Endothelial cell of umbilical vein (primary cell): ENCODE results near the gene USP49. TPM values are rescaled to one million over a fixed set of nuclear protein-coding genes. Genes with fewer than 3 reads are reported as not detected.

Experiments used
- BruUV-seq: library from RNA; stranded (reverse); fragments of 400-500 nt; replicated peaks from 2 replicates; lab custom pipeline; 2021; lab: Mats Ljungman, UMichigan
- CTCF ChIA-PET: fragments of 300-600, 350-600 bp; sonication (Branson Sonifier 250); formaldehyde crosslinking; loops from one replicate; lab custom pipeline; 2021; ENCODE audit warnings: antibody characterized with exemption, inconsistent platforms; lab: Charles Lee
- POLR2A ChIA-PET: fragments of 300-600, 350-600 bp; sonication (Branson Sonifier 250); formaldehyde crosslinking; loops from one replicate; lab custom pipeline; 2021; ENCODE audit warnings: antibody characterized with exemption, inconsistent platforms; lab: Charles Lee
- DNase-seq: peaks from one replicate; pipeline ENCODE4 v3.0.0-alpha.2; 2011; ENCODE audit warnings: low read depth, low spot score
- FAIRE-seq: peaks from 2 replicates; lab custom pipeline; 2011; peaks lifted over from hg19 to GRCh38; lab: Jason Lieb, UNC
- H2AFZ ChIP-seq: 2 replicates; pipeline ENCODE4 v1.6.0; 2012; ENCODE audit warnings: low read depth, low read length, control low read depth, inconsistent platforms
- H3K27ac ChIP-seq: 2 replicates; pipeline ENCODE4 v1.5.1; 2011; ENCODE audit warnings: low read depth, mild to moderate bottlenecking, control low read depth, low read length, moderate library complexity; ENCODE audit not compliant: insufficient read depth
- H3K27me3 ChIP-seq, 2 experiments: 2 replicates each; pipeline versions ENCODE4 v1.6.0 to v1.6.1; 2011; ENCODE audit warnings: low read length in 2 of 2, mixed read lengths in 1 of 2; ENCODE audit not compliant: control insufficient read depth in 2 of 2, insufficient read depth in 2 of 2
- H3K36me3 ChIP-seq, 2 experiments: 2 replicates in 1 of 2; 3 replicates in 1 of 2; pipeline ENCODE4 v1.5.1; 2011; ENCODE audit warnings: low read length in 2 of 2, mild to moderate bottlenecking in 1 of 2, moderate library complexity in 1 of 2; ENCODE audit not compliant: control insufficient read depth in 2 of 2, insufficient read depth in 2 of 2; ENCODE audit errors: extremely low read depth in 1 of 2
- H3K4me1 ChIP-seq: 3 replicates; pipeline ENCODE4 v1.5.1; 2011; ENCODE audit warnings: mild to moderate bottlenecking, low read length; ENCODE audit not compliant: control insufficient read depth, insufficient read depth; ENCODE audit errors: extremely low read depth
- H3K4me2 ChIP-seq: 2 replicates; pipeline ENCODE4 v1.6.1; 2011; ENCODE audit warnings: low read length, control low read depth, mixed read lengths; ENCODE audit not compliant: insufficient read depth
- H3K4me3 ChIP-seq, 3 experiments: fragments of 200-600 bp in 1 of 3; sonication (generic), shearing (Covaris generic) in 1 of 3; replicated peaks in 1 of 3; 2 replicates each; pipeline ENCODE4 v1.5.1; 2011 to 2016; ENCODE audit warnings: control low read depth in 3 of 3, low read length in 3 of 3, mild to moderate bottlenecking in 2 of 3, inconsistent platforms in 1 of 3, low read depth in 1 of 3, moderate library complexity in 1 of 3; ENCODE audit not compliant: insufficient read depth in 1 of 3
- H3K79me2 ChIP-seq: 2 replicates; pipeline ENCODE4 v1.6.0; 2012; ENCODE audit warnings: low read length, inconsistent platforms; ENCODE audit not compliant: control insufficient read depth, insufficient read depth
- H3K9ac ChIP-seq: replicated peaks from 2 replicates; pipeline ENCODE3; 2011; ENCODE audit warnings: low read length, control low read depth; ENCODE audit not compliant: insufficient read depth; ENCODE audit errors: extremely low read depth
- H3K9me1 ChIP-seq: replicated peaks from 3 replicates; pipeline ENCODE4 v1.6.0; 2011; ENCODE audit warnings: mild to moderate bottlenecking, low read length; ENCODE audit not compliant: control insufficient read depth, insufficient read depth; ENCODE audit errors: extremely low read depth
- H3K9me3 ChIP-seq: replicated peaks from 2 replicates; pipeline ENCODE4 v1.5.1; 2012; ENCODE audit warnings: low read length, inconsistent platforms; ENCODE audit not compliant: control insufficient read depth, insufficient read depth
- H4K20me1 ChIP-seq: replicated peaks from 2 replicates; pipeline ENCODE3; 2011; ENCODE audit warnings: mild to moderate bottlenecking, low read length; ENCODE audit not compliant: control insufficient read depth, insufficient read depth; ENCODE audit errors: extremely low read depth
- EZH2 ChIP-seq: IDR thresholded peaks from 2 replicates; pipeline ENCODE4 v1.6.1; 2012; ENCODE audit warnings: borderline replicate concordance, low read depth, mild to moderate bottlenecking, moderate library complexity, low read length, inconsistent platforms; ENCODE audit not compliant: severe bottlenecking
- FOS ChIP-seq: IDR thresholded peaks from 2 replicates; pipeline ENCODE4 v1.6.1; 2011; ENCODE audit warnings: mild to moderate bottlenecking, low read length, moderate library complexity, borderline replicate concordance; ENCODE audit not compliant: insufficient read depth
- GATA2 ChIP-seq: IDR thresholded peaks from 2 replicates; pipeline ENCODE4 v1.7.0; 2011; ENCODE audit warnings: low read depth, mild to moderate bottlenecking, moderate library complexity, mixed read lengths, low read length; ENCODE audit not compliant: insufficient read length, insufficient read depth
- JUN ChIP-seq: IDR thresholded peaks from 2 replicates; pipeline ENCODE4 v1.6.1; 2011; ENCODE audit warnings: borderline replicate concordance, low read depth; ENCODE audit not compliant: insufficient read length, insufficient read depth
- MYC ChIP-seq: IDR thresholded peaks from one replicate; pipeline ENCODE4 v1.6.1; 2011; ENCODE audit warnings: mild to moderate bottlenecking, low read depth, low read length
- POLR2A ChIP-seq: IDR thresholded peaks from 2 replicates; pipeline ENCODE4 v1.6.1; 2012; ENCODE audit warnings: low read depth, mild to moderate bottlenecking, control low read depth, low read length
- POLR2AphosphoS5 ChIP-seq: IDR thresholded peaks from 2 replicates; pipeline ENCODE4 v1.6.1; 2012; ENCODE audit warnings: low read depth, mild to moderate bottlenecking, control low read depth, low read length, moderate library complexity; ENCODE audit not compliant: insufficient read depth
- dilution Hi-C: fragments of 300-500 bp; cut with MboI; formaldehyde crosslinking; loops from one replicate; pipeline ENCODE4 v1.15.0; 2019; ENCODE audit warnings: low sequenced_read_pairs; ENCODE audit not compliant: extremely low pct_ligation_motif_present
- intact Hi-C: fragments of 100-400 bp; cut with micrococcal nuclease; formaldehyde crosslinking; loops from one replicate; pipeline ENCODE4 v1.10.0; 2022
- polyA plus RNA-seq, 4 experiments: library from polyadenylated mRNA; depleted of rRNA in 3 of 4; stranded (reverse) in 3 of 4; unstranded in 1 of 4; fragments of >200 nt; gene quantifications; 2 replicates each; pipeline versions ENCODE4 v1.2.1 to v1.2.3, GENCODE V29; 2011 to 2012; ENCODE audit warnings: missing spikeins in 1 of 4
- total RNA-seq: library from RNA; stranded (reverse); gene quantifications from 2 replicates; pipeline ENCODE4 v1.2.3, GENCODE V29; 2021
- TF ChIP-seq, protein P1 (sequence below), 2 donors: IDR thresholded peaks; 1 replicate in 1 of 2; 2 replicates in 1 of 2; pipeline ENCODE4 v1.5.1; 2011; ENCODE audit warnings: low read length in 2 of 2, mild to moderate bottlenecking in 2 of 2, moderate library complexity in 2 of 2, control low read depth in 1 of 2, inconsistent platforms in 1 of 2, low read depth in 1 of 2; ENCODE audit not compliant: insufficient read depth in 1 of 2; ENCODE audit errors: extremely low read depth in 1 of 2
- TF ChIP-seq, protein P2 (sequence below): IDR thresholded peaks from 2 replicates; pipeline ENCODE4 v1.6.1; 2011; ENCODE audit not compliant: insufficient read depth, insufficient read length

USP49 gene
- total and polyA plus RNA-seq, 2 donors (not counting 3 experiments of a cell fraction or from before 2014, with no cell fraction given) = 2.4 to 4.1 TPM

DNA sequence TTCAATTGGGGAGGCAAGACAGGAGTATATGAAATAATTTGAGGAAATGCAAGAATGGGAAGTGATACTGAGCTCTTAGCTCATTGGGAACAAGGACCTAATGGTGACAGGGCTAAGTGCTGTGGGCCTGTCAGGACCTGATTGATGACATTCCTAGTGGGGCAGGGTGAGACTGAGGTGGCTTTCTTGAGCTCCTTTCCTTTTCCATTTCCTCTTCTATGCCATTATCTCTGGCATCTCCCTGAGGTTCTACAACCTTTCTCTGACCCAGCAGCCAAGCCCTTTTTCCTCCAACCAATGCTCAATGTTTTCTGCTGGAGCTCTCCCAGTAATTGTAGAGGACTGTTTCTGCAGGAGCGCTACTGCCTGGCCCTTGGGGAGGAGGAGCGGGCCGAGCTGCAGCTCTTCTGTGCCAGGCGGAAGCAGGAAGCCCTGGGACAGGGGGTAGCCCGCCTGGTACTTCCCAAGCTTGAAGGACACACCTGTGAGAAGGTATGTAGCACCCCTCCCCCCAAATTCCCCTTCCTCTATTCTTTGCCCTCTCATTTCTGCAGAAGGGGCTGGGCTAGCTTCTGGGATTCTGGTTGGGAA lies 110.5 kb downstream of the USP49 start:
- intact Hi-C loops (no loop called here), dilution Hi-C loops (no loop called here)
- Histone ChIP-seq H3K79me2 (peaks cover 15% of the 10 kb centered on the region), H3K4me2 (no peak overlapping the region), H3K4me1 (peaks cover 21% of the 10 kb centered on the region), H3K9me1 (no peaks in the 10 kb centered on the region), H3K9ac (no peak overlapping the region), H3K27me3 (no peaks in the 10 kb centered on the region), H3K27ac (no peak overlapping the region), H3K36me3 (peaks cover 5 to 6% of the 10 kb centered on the region in 2 experiments), H3K9me3 (no peaks in the 10 kb centered on the region), H2AFZ (no peak overlapping the region), H4K20me1 (no peaks in the 10 kb centered on the region), H3K4me3 (no peak overlapping the region)
- no TSS peak for BruUV-seq
- POLR2A ChIA-PET = interaction anchor here (0.6 kb wide), 1 partner anchor 111 kb away, joined by 3 read pairs; the partner anchor contains the start of gene USP49
- CTCF ChIA-PET = interaction anchor here (0.6 to 4.5 kb wide), 6 partner anchors 30 to 417 kb away, joined by 3 to 78 read pairs (median 12); partner anchors contain the start of genes BYSL and MED20
- TF ChIP-seq MYC (no peak), EZH2 (no peak)
- no peak for DNase-seq
- no peak for FAIRE-seq

DNA sequence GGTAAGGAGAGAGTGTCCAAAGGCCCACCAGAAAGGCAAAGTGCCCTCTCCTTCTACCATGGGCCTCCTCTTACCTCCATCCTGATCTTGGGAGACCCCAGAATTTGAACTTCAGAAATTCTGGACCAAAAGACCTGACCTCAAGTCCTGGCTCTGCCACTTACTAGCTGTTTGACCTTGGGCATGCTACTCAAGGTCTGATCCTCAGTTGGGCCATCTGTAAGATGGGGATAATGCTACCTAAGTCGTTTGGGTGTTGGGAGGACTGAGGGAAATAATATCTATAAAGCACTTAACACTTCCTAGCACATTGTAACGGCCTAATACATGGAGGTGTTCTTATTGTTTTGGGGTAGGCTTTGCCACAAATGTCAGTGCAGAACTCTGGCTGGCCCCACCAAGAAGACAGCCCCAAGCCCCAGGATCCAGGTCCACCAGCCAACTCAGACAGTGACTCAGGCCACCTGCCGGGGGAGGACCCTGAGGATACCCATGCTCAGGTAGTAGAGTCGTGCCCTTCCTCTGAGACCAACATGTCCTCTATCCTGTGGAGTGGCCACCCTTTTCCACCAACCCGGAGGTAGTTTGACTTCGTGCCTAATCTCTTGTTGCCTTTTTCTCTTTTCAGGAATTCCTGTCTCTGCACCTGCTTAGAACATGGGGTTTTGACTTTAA lies 111.9 kb downstream of the USP49 start:
- Histone ChIP-seq H3K27me3 (no peaks in the 10 kb centered on the region), H2AFZ (no peak overlapping the region), H4K20me1 (no peaks in the 10 kb centered on the region), H3K4me3 (no peak overlapping the region), H3K9ac (no peak overlapping the region), H3K4me2 (no peak overlapping the region), H3K4me1 (peaks cover 23% of the 10 kb centered on the region), H3K36me3 (peaks cover 0 to 3% of the 10 kb centered on the region in 2 experiments), H3K9me3 (no peaks in the 10 kb centered on the region), H3K9me1 (no peaks in the 10 kb centered on the region), H3K27ac (no peak overlapping the region), H3K79me2 (peaks cover 4% of the 10 kb centered on the region)
- no peak for TF ChIP-seq GATA2
- TF ChIP-seq, protein P1, sequence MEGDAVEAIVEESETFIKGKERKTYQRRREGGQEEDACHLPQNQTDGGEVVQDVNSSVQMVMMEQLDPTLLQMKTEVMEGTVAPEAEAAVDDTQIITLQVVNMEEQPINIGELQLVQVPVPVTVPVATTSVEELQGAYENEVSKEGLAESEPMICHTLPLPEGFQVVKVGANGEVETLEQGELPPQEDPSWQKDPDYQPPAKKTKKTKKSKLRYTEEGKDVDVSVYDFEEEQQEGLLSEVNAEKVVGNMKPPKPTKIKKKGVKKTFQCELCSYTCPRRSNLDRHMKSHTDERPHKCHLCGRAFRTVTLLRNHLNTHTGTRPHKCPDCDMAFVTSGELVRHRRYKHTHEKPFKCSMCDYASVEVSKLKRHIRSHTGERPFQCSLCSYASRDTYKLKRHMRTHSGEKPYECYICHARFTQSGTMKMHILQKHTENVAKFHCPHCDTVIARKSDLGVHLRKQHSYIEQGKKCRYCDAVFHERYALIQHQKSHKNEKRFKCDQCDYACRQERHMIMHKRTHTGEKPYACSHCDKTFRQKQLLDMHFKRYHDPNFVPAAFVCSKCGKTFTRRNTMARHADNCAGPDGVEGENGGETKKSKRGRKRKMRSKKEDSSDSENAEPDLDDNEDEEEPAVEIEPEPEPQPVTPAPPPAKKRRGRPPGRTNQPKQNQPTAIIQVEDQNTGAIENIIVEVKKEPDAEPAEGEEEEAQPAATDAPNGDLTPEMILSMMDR (IDR thresholded peaks at IDR 0.05; ENCODE audit: extremely low read depth in 1 of 2, insufficient read depth in 1 of 2, low read depth in 1 of 2, low read length in 2 of 2) = no peak
- TF ChIP-seq MYC = no peak
- TF ChIP-seq POLR2A = no peak
- TF ChIP-seq JUN = no peak
- TF ChIP-seq, protein P2, sequence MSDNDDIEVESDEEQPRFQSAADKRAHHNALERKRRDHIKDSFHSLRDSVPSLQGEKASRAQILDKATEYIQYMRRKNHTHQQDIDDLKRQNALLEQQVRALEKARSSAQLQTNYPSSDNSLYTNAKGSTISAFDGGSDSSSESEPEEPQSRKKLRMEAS = no peak
- no peak for TF ChIP-seq EZH2
- no peak for TF ChIP-seq FOS
- TF ChIP-seq POLR2AphosphoS5 = no peak
- POLR2A ChIA-PET = no interaction called here
- FAIRE-seq = no peak
- CTCF ChIA-PET = interaction anchor here (4.5 kb wide), 1 partner anchor 263 kb away, joined by 78 read pairs; no protein-coding TSS in a partner anchor
- BruUV-seq = no TSS peak
- no peak for DNase-seq
- intact Hi-C loops = no loop called here
- dilution Hi-C loops = no loop called here
